GM23248 (cell line): ENCODE data around the gene HOXA6. TPM values are rescaled to one million over a fixed set of nuclear protein-coding genes. Genes with fewer than 3 reads are reported as not detected.

ENCODE experiments used
- DNase-seq: peaks from one replicate; pipeline ENCODE4 v3.0.0-alpha.2; 2015
- H2AFZ ChIP-seq: fragments of 200-600 bp; sonication (generic); 2 replicates; pipeline ENCODE4 v1.6.1; 2016; ENCODE audit warnings: antibody characterized with exemption
- H3F3A ChIP-seq: fragments of 200-600 bp; sonication (generic); 2 replicates; pipeline ENCODE4 v1.6.1; 2016; ENCODE audit warnings: mild to moderate bottlenecking, antibody characterized with exemption, mixed run types; ENCODE audit not compliant: insufficient read depth
- H3K27ac ChIP-seq: fragments of 200-600 bp; sonication (generic); 2 replicates; pipeline ENCODE4 v1.5.1; 2016; ENCODE audit warnings: mild to moderate bottlenecking
- H3K27me3 ChIP-seq: fragments of 200-600 bp; sonication (generic); replicated peaks from 2 replicates; pipeline ENCODE4 v1.6.1; 2016; ENCODE audit warnings: mild to moderate bottlenecking; ENCODE audit not compliant: insufficient read depth
- H3K36me3 ChIP-seq: fragments of 200-600 bp; sonication (generic); 2 replicates; pipeline ENCODE4 v1.6.1; 2016; ENCODE audit warnings: low read depth, mild to moderate bottlenecking
- H3K4me1 ChIP-seq: fragments of 200-600 bp; sonication (generic); 2 replicates; pipeline ENCODE4 v1.6.1; 2016; ENCODE audit warnings: mild to moderate bottlenecking; ENCODE audit not compliant: insufficient read depth
- H3K4me2 ChIP-seq: fragments of 200-600 bp; sonication (generic); one replicate; pipeline ENCODE4 v1.6.1; 2016; ENCODE audit warnings: mild to moderate bottlenecking; ENCODE audit not compliant: unreplicated experiment
- H3K4me3 ChIP-seq: fragments of 200-600 bp; sonication (generic); 2 replicates; pipeline ENCODE4 v1.5.1; 2016; ENCODE audit warnings: mild to moderate bottlenecking
- H3K79me2 ChIP-seq: fragments of 200-600 bp; sonication (generic); 2 replicates; pipeline ENCODE4 v1.6.1; 2016; ENCODE audit warnings: mild to moderate bottlenecking; ENCODE audit not compliant: insufficient read depth
- H3K9ac ChIP-seq: fragments of 200-600 bp; sonication (generic); 2 replicates; pipeline ENCODE4 v1.6.1; 2016; ENCODE audit warnings: mild to moderate bottlenecking
- H3K9me2 ChIP-seq: fragments of 200-600 bp; sonication (generic); 2 replicates; pipeline ENCODE4 v1.6.1; 2016; ENCODE audit warnings: mixed run types, mild to moderate bottlenecking, moderate library complexity; ENCODE audit not compliant: insufficient read depth
- H3K9me3 ChIP-seq: fragments of 200-600 bp; sonication (generic); one replicate; pipeline ENCODE4 v1.6.1; 2017; ENCODE audit warnings: low read depth
- H4K20me1 ChIP-seq: fragments of 200-600 bp; sonication (generic); 2 replicates; pipeline ENCODE4 v1.6.0; 2016; ENCODE audit not compliant: insufficient read depth
- EZH2 ChIP-seq: fragments of 200-600 bp; sonication (generic); IDR thresholded peaks from 2 replicates; pipeline ENCODE4 v1.6.1; 2018; ENCODE audit warnings: antibody characterized with exemption, mild to moderate bottlenecking; ENCODE audit not compliant: insufficient read depth, poor library complexity, severe bottlenecking
- EZH2phosphoT487 ChIP-seq: fragments of 200-600 bp; sonication (generic); IDR thresholded peaks from 2 replicates; pipeline ENCODE4 v1.6.1; 2018; ENCODE audit warnings: antibody characterized with exemption, moderate library complexity, mild to moderate bottlenecking, low read depth; ENCODE audit not compliant: insufficient read depth
- WGBS, 2 experiments: methylation state at CpG; one replicate each; pipeline ENCODE4 v1.1.6; 2015 to 2017; ENCODE audit warnings: low lambda C conversion rate in 2 of 2, low coverage in 1 of 2; ENCODE audit errors: missing lambda C conversion rate in 2 of 2; 5-methylcytosine and 5-hydroxymethylcytosine counted together
- in situ Hi-C: fragments of 300-500 bp; cut with MboI; formaldehyde crosslinking; loops from 2 replicates; pipeline ENCODE4 v1.15.0; 2020
- polyA plus RNA-seq: library from polyadenylated mRNA; unstranded; fragments of >200 nt; fragmentation: Nextera tagmentation; extraction: Ambion mirVana; gene quantifications from 2 replicates; pipeline ENCODE4 v1.2.1, GENCODE V29; 2016
- total RNA-seq: library from RNA; depleted of rRNA; stranded (reverse); fragments of >200 nt; shearing (Covaris generic); gene quantifications from 2 replicates; pipeline ENCODE4 v1.2.3, GENCODE V29; 2014

The HOXA6 gene
- total and polyA plus RNA-seq, 2 experiments from 2014 or later = 3.2 to 3.5 TPM

DNA sequence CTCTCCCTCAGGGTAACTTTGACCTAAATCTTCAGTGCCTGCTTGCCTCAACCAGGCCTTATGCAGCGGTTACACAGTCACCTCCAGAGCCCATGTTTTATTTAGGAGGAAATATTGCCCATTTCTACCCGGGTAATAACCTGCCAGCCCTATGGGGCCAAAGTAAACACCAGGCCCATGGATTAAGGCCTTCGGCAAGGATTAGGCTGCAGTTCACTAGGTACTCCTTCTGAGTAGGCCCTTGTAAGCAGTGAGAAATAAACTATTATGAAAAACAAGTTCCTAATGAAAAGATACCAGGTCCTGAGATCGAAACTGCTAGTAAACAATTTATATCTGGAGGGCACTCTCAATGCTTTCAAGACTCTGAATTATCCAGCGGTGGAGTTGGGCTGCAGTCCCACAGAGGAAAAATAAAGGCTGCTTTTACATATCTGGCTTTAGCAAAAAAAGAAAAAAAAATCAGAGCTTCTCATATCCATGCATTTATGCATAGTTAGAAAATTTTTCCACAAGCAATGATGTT, 30.3 kb upstream of the HOXA6 start:
- H3K9me2 ChIP-seq = no peaks in the 10 kb centered on the region
- no peaks in the 10 kb centered on the region for H3F3A ChIP-seq
- in situ Hi-C loops = loop anchor here (10.0 kb wide), 1 partner anchor 1323 kb away; no protein-coding TSS in a partner anchor
- 1% methylated on average over 5 of the region's 5 CpGs for WGBS, 2 experiments
- peak overlapping the region; percentile 83 for H2AFZ ChIP-seq
- peak overlapping the region; percentile 83 for H3K4me3 ChIP-seq
- H3K36me3 ChIP-seq = no peaks in the 10 kb centered on the region
- peak; percentile 54 for DNase-seq
- 0 out of 2 replicates have a peak, but pooled peaks have one; percentile 18 for TF ChIP-seq EZH2phosphoT487
- no peak for TF ChIP-seq EZH2
- peak overlapping the region; percentile 98 for H3K9ac ChIP-seq
- H3K4me2 ChIP-seq = peak overlapping the region; percentile 100
- H3K4me1 ChIP-seq = peaks cover 58% of the 10 kb centered on the region
- peaks cover 95% of the 10 kb centered on the region for H3K79me2 ChIP-seq
- H3K27me3 ChIP-seq = no peaks in the 10 kb centered on the region
- H3K27ac ChIP-seq = peak overlapping the region; percentile 99
- no peaks in the 10 kb centered on the region for H3K9me3 ChIP-seq
- no peaks in the 10 kb centered on the region for H4K20me1 ChIP-seq

- Histone ChIP-seq H3K9me2 (no peaks in the 10 kb centered on the region), H3K4me3 (peak overlapping the region; percentile 83), H3K4me2 (peak overlapping the region; percentile 100), H3K4me1 (peaks cover 51% of the 10 kb centered on the region), H3K36me3 (no peaks in the 10 kb centered on the region), H3K9me3 (no peaks in the 10 kb centered on the region), H3F3A (no peaks in the 10 kb centered on the region), H3K27ac (peak overlapping the region; percentile 99), H3K27me3 (no peaks in the 10 kb centered on the region), H3K9ac (peak overlapping the region; percentile 98), H4K20me1 (no peaks in the 10 kb centered on the region), H3K79me2 (peaks cover 95% of the 10 kb centered on the region), H2AFZ (peak overlapping the region; percentile 83)
- peak; percentile 80 for DNase-seq
- TF ChIP-seq EZH2 (no peak), EZH2phosphoT487 (no peak)
- in situ Hi-C loops = loop anchor here (10.0 kb wide), 1 partner anchor 1322 kb away; no protein-coding TSS in a partner anchor
- 1 to 2% methylated on average over 22 of the region's 22 CpGs for WGBS, 2 experiments
Observed at GRCh38 chr7:27176962-27177794, 29.6 kb upstream of the HOXA6 start.

DNA sequence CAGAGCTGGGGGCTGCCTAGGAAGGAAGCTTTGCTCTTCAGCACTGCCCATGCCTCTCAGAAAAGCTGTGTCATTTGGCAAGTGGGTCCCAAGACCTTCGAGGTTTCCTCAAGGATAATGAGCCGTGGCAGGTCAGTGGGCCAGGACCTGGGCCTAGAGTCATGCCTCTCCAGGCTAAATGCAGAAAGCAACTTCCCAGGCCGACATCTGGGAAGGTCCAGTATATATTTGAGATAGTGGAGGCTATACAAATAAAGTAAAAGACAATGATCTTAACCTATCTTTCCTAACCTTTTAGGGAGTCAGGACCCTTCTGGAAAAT, 28.9 kb upstream of the HOXA6 start:
- in situ Hi-C loops = loop anchor here (10.0 kb wide), 1 partner anchor 1322 kb away; no protein-coding TSS in a partner anchor
- H3K4me1 ChIP-seq = peaks cover 45% of the 10 kb centered on the region

DNA sequence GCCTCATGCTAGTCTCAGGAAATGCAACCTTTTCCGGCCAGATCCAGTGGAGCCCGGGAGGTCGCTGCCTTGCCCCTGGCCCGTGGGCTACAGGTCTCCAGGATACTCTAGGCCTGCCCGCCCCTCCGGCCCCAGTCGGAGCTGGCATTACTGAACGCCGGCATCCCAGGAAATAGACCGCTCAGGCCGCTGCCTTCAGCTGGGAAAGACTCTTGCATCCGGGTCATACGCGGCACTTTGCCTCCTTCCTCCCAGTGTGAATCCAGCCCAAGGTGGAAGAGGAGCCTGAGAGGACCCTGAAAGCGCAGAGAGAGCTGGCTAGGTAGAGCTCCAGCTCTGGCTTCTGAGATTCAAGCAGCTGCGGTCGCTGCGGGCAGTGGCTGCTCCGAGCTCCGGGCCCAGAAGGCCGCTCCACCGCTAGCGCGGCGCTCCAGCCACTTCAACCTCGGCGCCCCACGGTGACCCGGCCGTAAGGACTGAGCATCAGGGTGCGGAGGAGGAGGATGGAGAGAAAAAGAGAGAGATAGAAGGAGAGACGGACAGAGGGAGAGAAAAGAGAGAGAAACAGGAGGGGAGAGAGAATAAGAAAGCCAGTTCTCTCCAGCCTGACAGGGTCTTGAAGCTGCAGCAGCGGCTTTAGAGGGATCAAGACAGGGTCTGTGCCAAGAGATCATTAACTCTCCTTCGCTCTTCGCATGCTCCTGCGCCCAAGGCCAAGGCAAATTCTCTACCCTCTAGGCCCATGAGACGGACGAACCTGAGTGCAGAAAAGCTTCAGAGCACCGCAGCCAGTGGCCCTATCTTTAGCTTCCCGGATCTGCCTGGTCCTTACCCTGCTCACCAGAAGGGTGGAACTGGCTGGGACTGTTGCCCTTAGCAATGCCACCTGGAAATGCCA, 28.3 kb upstream of the HOXA6 start:
- peaks cover 96% of the 10 kb centered on the region for H3K79me2 ChIP-seq
- no peaks in the 10 kb centered on the region for H4K20me1 ChIP-seq
- H3K9me2 ChIP-seq = no peaks in the 10 kb centered on the region
- 1 to 3% methylated on average over 34 to 39 of the region's 40 CpGs for WGBS, 2 experiments
- H2AFZ ChIP-seq = peak overlapping the region; percentile 65
- H3K27me3 ChIP-seq = no peaks in the 10 kb centered on the region
- H3K36me3 ChIP-seq = no peaks in the 10 kb centered on the region
- no peaks in the 10 kb centered on the region for H3F3A ChIP-seq
- peak overlapping the region; percentile 83 for H3K4me3 ChIP-seq
- no peaks in the 10 kb centered on the region for H3K9me3 ChIP-seq
- TF ChIP-seq EZH2 = no peak
- TF ChIP-seq EZH2phosphoT487 = no peak
- peak overlapping the region; percentile 99 for H3K27ac ChIP-seq
- H3K9ac ChIP-seq = peak overlapping the region; percentile 98
- H3K4me1 ChIP-seq = peaks cover 39% of the 10 kb centered on the region
- DNase-seq = peak; percentile 78
- in situ Hi-C loops = loop anchor here (10.0 kb wide), 1 partner anchor 1321 kb away; no protein-coding TSS in a partner anchor
- peak overlapping the region; percentile 100 for H3K4me2 ChIP-seq

More for the DNA sequence above, 28.9 kb upstream of the HOXA6 start:
- peak overlapping the region; percentile 100 for H3K4me2 ChIP-seq
- no peaks in the 10 kb centered on the region for H3K9me2 ChIP-seq
- no peaks in the 10 kb centered on the region for H3K9me3 ChIP-seq
- peaks cover 96% of the 10 kb centered on the region for H3K79me2 ChIP-seq
- no peaks in the 10 kb centered on the region for H3K36me3 ChIP-seq
- peak overlapping the region; percentile 99 for H3K27ac ChIP-seq
- H4K20me1 ChIP-seq = no peaks in the 10 kb centered on the region
- no peak for DNase-seq
- H3F3A ChIP-seq = no peaks in the 10 kb centered on the region
- peak overlapping the region; percentile 65; the same call in 1 of the 2 replicates for H2AFZ ChIP-seq
- no peaks in the 10 kb centered on the region for H3K27me3 ChIP-seq
- peak overlapping the region; percentile 83 for H3K4me3 ChIP-seq
- H3K9ac ChIP-seq = peak overlapping the region; percentile 98
- 4% methylated on average over 3 of the region's 3 CpGs for WGBS, 2 experiments
- TF ChIP-seq EZH2 = no peak
- no peak for TF ChIP-seq EZH2phosphoT487
